Measurements from ENCODE around the gene FAM120C. TPM values are rescaled to one million over a fixed set of nuclear protein-coding genes. Genes with fewer than 3 reads are reported as not detected.

FAM120C gene
- total and polyA plus RNA-seq, 10 of the 15 experiments (the other 5 are each of a cell fraction or from before 2014, with no cell fraction given): 1.3 to 9.8 (median 4.9) TPM

GRCh38 chrX:54180403-54180802 is 2.7 kb downstream of the FAM120C start (continued):
- TF ChIP-seq YBX1 (IDR thresholded peaks at IDR 0.05) (no peak), SUZ12 (IDR thresholded peaks at IDR 0.05; ENCODE audit: unreplicated experiment) (no peak), CREM (IDR thresholded peaks at IDR 0.05; ENCODE audit: low read depth) (no peak), ZZZ3 (IDR thresholded peaks at IDR 0.05; ENCODE audit: control insufficient read depth, insufficient read length, low read depth) (no peak), FOS (IDR thresholded peaks at IDR 0.05; ENCODE audit: borderline replicate concordance, extremely low read depth, insufficient read length) (no peak), ZBTB11 (CRISPR knock-in tag; IDR thresholded peaks at IDR 0.05) (no peak), RAD51 (IDR thresholded peaks at IDR 0.05) (no peak), ATF7 (IDR thresholded peaks at IDR 0.05; ENCODE audit: low read depth) (no peak)

Data from GM12878 (cell line).